SJSA1 (cell line): ENCODE data around the gene PIP4K2C. TPM values are rescaled to one million over a fixed set of nuclear protein-coding genes. Genes with fewer than 3 reads are reported as not detected.
"Not testable (repeated sequence)": the region's sequence is repeated elsewhere in the genome, so short reads cannot be mapped to it uniquely, and the experiment has no call there.

Experiments
- DNase-seq, 2 experiments: peaks; one replicate each; pipeline ENCODE4 v3.0.0-alpha.2; 2015 to 2020; ENCODE audit warnings: low spot score in 2 of 2, low read depth in 1 of 2
- H3K27ac ChIP-seq: fragments of 250-450 bp; sonication (Bioruptor Pico); 2 replicates; pipeline ENCODE4 v1.5.1; 2020; ENCODE audit warnings: mild to moderate bottlenecking, moderate library complexity
- H3K27me3 ChIP-seq: fragments of 250-450 bp; sonication (Bioruptor Pico); replicated peaks from 2 replicates; pipeline ENCODE4 v1.5.1; 2020; ENCODE audit warnings: mild to moderate bottlenecking, moderate library complexity
- H3K36me3 ChIP-seq: fragments of 250-450 bp; sonication (Bioruptor Pico); 2 replicates; pipeline ENCODE4 v1.5.1; 2020; ENCODE audit warnings: mild to moderate bottlenecking
- H3K4me1 ChIP-seq: fragments of 250-450 bp; sonication (Bioruptor Pico); replicated peaks from 2 replicates; pipeline ENCODE4 v1.6.1; 2021; ENCODE audit warnings: mild to moderate bottlenecking
- H3K4me3 ChIP-seq: fragments of 250-450 bp; sonication (Bioruptor Pico); 2 replicates; pipeline ENCODE4 v1.5.1; 2020; ENCODE audit warnings: mild to moderate bottlenecking
- H3K9me3 ChIP-seq: fragments of 250-450 bp; sonication (Bioruptor Pico); replicated peaks from 2 replicates; pipeline ENCODE4 v1.5.1; 2020; ENCODE audit warnings: mild to moderate bottlenecking
- total RNA-seq: library from RNA; depleted of rRNA; stranded (reverse); fragments of >200 nt; shearing (Covaris generic); gene quantifications from 2 replicates; pipeline ENCODE4 v1.2.3, GENCODE V29; 2014

PIP4K2C gene
- total RNA-seq, 1 experiment from 2014 or later: 654 TPM

DNA sequence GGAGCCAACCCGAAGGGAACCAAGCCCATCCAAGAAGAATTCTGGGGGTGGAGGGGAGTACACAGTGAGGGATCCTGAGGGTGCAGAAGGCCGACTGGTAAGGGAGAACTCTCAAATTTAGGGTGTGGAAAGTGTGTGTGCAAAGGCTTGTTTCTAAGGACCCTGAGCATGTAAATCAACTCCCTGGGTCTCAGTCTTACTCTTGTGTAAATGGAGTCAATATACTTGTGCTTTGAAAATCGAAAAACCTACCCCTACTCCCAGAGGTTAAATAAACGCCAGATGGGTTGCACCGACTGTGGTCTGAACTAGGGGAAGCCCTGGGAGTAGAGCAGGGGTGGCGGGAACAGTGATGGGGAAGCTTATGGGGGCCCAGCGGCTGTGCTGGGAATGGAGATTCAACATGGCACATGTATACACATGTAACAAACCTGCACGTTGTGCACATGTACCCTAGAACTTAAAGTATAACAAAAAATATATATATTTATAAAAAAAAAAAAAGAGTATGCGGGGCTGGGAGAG lies 36.0 kb downstream of the PIP4K2C start:
- Histone ChIP-seq H3K9me3 (no peaks in the 10 kb centered on the region), H3K27ac (no peak overlapping the region), H3K27me3 (peaks cover 25% of the 10 kb centered on the region), H3K4me3 (no peak overlapping the region), H3K4me1 (peaks cover 15% of the 10 kb centered on the region), H3K36me3 (peaks cover 63% of the 10 kb centered on the region)
- DNase-seq: peak; percentile 78 to 94

GRCh38 chr12:57627501-57628279 lies 36.7 kb downstream of the PIP4K2C start:
- peak; percentile 73 to 98 for DNase-seq
- Histone ChIP-seq H3K27ac (no peak overlapping the region), H3K4me3 (no peak overlapping the region), H3K9me3 (no peaks in the 10 kb centered on the region), H3K4me1 (peaks cover 16% of the 10 kb centered on the region), H3K36me3 (peaks cover 67% of the 10 kb centered on the region), H3K27me3 (peaks cover 18% of the 10 kb centered on the region)

GRCh38 chr12:57628280-57629191 lies 37.5 kb downstream of the PIP4K2C start:
- no peak overlapping the region for H3K4me3 ChIP-seq
- H3K4me1 ChIP-seq: peaks cover 25% of the 10 kb centered on the region
- H3K9me3 ChIP-seq: no peaks in the 10 kb centered on the region
- H3K27me3 ChIP-seq: peaks cover 9% of the 10 kb centered on the region
- peaks cover 70% of the 10 kb centered on the region for H3K36me3 ChIP-seq
- no peak overlapping the region for H3K27ac ChIP-seq
- peak; percentile 72 to 97 for DNase-seq

DNA sequence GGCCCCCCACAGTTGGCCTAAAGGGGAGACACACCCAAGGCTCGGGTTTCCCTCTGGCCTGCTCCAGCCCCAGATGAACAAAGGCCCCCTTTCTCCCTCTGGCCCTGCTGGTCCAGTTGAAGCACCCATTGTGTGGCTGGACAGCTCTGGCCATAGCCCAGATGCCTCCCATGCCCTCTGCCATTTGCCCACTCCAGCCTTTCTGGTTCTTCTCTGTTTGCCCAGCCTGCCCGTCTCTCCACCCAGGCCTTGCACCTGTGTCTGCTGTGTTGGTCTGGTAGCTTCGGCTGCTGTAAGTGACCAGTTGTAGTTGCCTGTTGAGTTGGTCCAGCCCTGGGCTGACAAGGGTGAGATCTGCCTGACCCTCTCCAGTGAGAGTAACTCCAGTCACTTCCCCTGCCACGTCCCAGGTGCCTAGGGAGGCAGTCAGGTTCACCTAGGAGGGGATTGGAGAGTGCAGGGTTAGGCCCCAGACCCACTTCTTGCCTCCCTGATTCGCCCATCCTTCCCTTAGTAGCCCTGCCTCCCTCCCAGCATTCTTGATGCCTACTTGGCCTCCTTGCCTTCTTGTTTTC lies 39.0 kb downstream of the PIP4K2C start:
- Histone ChIP-seq H3K9me3 (no peaks in the 10 kb centered on the region), H3K4me1 (peaks cover 27% of the 10 kb centered on the region), H3K27me3 (peaks cover 9% of the 10 kb centered on the region)

DNA sequence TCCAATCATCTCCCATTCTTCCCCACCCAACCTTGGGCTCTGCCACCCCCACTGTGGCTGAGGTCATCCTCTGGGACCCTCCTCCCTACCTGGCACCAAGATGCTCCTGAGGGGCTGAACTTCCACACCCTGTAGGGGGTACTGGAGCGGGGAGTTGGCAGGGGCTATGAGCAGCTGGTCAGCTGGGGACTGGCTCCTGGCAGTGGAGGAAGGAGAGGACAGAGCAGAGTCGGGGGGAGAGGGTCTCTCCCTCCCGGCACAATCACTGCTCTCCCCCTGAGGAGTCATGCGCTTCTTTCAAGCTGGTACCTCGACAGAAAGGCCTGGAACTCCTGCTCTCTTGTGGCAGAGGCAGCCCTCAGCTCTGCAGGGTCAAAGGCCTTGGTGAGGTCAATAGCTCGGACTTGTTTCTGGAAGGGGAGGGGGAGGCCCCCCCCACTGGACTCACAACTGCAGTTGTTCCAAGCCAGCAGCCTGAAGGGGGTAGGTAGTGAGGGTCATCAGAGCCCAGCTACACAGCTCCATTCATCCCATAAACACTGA lies 40.0 kb downstream of the PIP4K2C start:
- peak in 1 of 2 experiments; percentile 96 for DNase-seq
- Histone ChIP-seq H3K36me3 (peaks cover 64% of the 10 kb centered on the region), H3K27ac (no peak overlapping the region), H3K4me1 (peaks cover 27% of the 10 kb centered on the region), H3K27me3 (peaks cover 14% of the 10 kb centered on the region), H3K9me3 (no peaks in the 10 kb centered on the region), H3K4me3 (peak overlapping the region; percentile 58)

More for the DNA sequence above, 39.0 kb downstream of the PIP4K2C start:
- peak in 1 of 2 experiments; percentile 96 for DNase-seq
- peaks cover 70% of the 10 kb centered on the region for H3K36me3 ChIP-seq
- H3K27ac ChIP-seq: no peak overlapping the region
- no peak overlapping the region for H3K4me3 ChIP-seq

DNA sequence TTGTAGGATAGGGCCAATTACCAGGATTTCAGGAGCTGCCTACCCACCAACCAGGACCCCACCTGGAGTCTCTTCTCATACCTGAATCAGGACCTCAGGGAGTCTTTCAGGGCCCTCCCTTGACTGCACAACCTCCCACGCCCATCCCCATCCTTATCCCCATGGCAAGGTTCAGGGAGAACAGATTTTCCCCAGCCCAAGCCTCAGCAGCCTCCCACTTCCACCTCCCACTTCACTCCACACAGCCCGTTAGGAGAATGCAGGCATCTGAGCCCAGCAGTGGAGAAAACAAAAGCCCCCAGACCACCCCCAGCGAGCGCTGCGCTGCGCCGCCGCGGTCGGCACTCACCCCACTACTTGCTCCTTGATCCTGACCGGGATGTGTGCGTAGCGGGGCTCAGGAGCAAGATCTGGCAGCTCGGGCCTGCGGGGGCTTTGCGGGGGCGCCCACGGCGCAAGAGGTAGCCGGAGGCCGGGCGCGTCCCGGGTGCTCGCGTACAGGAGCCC lies 40.6 kb downstream of the PIP4K2C start:
- Histone ChIP-seq H3K27ac (peak overlapping the region; percentile 40), H3K27me3 (peaks cover 18% of the 10 kb centered on the region), H3K9me3 (no peaks in the 10 kb centered on the region), H3K4me3 (peak overlapping the region; percentile 58), H3K36me3 (peaks cover 57% of the 10 kb centered on the region), H3K4me1 (peaks cover 27% of the 10 kb centered on the region)
- peak in 1 of 2 experiments; percentile 87 for DNase-seq

GRCh38 chr12:57632073-57632957 lies 41.3 kb downstream of the PIP4K2C start:
- Histone ChIP-seq H3K27me3 (peaks cover 25% of the 10 kb centered on the region), H3K27ac (peak overlapping the region; percentile 40), H3K4me3 (peak overlapping the region; percentile 58), H3K9me3 (no peaks in the 10 kb centered on the region), H3K4me1 (peaks cover 27% of the 10 kb centered on the region), H3K36me3 (peaks cover 53% of the 10 kb centered on the region)
- peak in 1 of 2 experiments; percentile 100 for DNase-seq

DNA sequence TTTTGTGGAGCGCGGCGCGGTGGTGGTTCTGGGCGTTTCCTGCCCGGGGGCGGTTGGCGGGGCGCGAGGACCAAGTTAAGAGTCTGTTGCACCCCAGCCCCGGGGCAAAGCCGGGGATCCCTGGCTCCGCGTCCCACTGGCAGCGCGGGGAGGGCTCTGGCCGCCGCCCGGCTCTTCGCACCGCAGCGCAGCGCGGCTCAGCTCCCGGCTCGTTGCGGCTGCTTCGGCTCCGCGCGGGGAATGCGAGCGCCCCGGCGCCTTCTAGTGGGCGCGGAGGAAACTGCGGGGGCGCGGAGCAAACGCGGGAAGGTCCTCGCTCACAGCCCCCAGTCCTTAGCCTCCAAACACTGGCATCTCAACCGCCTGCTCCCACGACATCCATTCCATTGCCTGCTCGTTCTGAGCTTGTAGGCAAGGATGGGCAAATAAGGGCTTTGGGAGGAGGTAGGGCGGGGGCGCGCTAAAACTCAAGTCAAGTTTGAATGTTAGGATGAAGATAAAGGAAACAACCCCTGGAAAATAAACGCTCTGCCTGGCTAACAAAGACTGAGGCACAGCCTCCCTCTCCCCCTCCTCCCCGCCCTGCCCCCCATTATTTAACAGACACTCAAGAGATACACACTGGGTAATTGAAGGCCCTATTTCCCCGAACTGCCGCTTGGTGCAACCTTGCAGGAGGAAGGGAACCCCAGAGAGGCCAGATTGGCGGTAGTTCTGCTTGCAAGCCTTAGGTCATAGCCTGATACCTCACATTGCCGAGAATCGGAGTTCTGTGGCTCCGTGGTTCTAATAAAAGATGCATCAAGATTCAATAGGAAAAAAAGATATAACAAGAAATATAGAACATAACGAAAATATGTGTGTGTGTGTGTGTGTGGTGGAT lies 42.2 kb downstream of the PIP4K2C start, which contains the start of gene B4GALNT1:
Gene B4GALNT1, minus strand, starts transcription at position 244 of the 883 bp plus-strand sequence. CDS start 1,069 bp downstream, outside the sequence.
- H3K4me1 ChIP-seq: peaks cover 27% of the 10 kb centered on the region
- H3K4me3 ChIP-seq: peak within 1 kb of the TSS; percentile 58
- H3K9me3 ChIP-seq: no peaks in the 10 kb centered on the region
- H3K27ac ChIP-seq: peak within 1 kb of the TSS; percentile 40
- DNase-seq: peak; percentile 100
- H3K36me3 ChIP-seq: peaks cover 44% of the 10 kb centered on the region
- H3K27me3 ChIP-seq: peaks cover 34% of the 10 kb centered on the region

DNA sequence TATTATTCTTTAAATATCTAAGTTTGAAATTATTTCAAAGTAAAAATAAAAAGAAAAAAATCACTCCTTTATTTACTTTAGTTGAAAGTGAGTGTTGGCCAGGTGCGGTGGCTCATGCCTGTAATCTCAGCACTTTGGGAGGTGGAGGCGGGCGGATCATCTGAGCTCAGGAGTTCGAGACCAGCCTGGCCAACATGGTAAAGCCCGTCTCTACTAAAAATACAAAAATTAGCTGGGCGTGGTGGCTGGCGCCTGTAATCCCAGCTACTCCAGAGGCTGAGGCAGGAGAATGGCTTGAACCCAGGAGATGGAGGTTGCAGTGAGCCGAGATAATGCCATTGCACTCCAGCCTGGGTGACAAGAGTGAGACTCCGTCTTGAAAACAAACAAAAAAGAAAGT lies 45.7 kb downstream of the PIP4K2C start:
- H3K27ac ChIP-seq, H3K4me3 ChIP-seq: not testable (repeated sequence)
- peaks cover 69% of the 10 kb centered on the region for H3K27me3 ChIP-seq
- H3K4me1 ChIP-seq: peaks cover 18% of the 10 kb centered on the region
- H3K9me3 ChIP-seq: peaks cover 22% of the 10 kb centered on the region
- peak in 1 of 2 experiments; percentile 90 for DNase-seq
- peaks cover 12% of the 10 kb centered on the region for H3K36me3 ChIP-seq

GRCh38 chr12:57637364-57637763 lies 46.4 kb downstream of the PIP4K2C start:
- H3K4me1 ChIP-seq: peaks cover 12% of the 10 kb centered on the region
- no peak overlapping the region for H3K4me3 ChIP-seq
- H3K9me3 ChIP-seq: peaks cover 29% of the 10 kb centered on the region
- DNase-seq: peak in 1 of 2 experiments; percentile 89
- H3K36me3 ChIP-seq: peaks cover 6% of the 10 kb centered on the region
- H3K27me3 ChIP-seq: peaks cover 76% of the 10 kb centered on the region
- no peak overlapping the region for H3K27ac ChIP-seq

DNA sequence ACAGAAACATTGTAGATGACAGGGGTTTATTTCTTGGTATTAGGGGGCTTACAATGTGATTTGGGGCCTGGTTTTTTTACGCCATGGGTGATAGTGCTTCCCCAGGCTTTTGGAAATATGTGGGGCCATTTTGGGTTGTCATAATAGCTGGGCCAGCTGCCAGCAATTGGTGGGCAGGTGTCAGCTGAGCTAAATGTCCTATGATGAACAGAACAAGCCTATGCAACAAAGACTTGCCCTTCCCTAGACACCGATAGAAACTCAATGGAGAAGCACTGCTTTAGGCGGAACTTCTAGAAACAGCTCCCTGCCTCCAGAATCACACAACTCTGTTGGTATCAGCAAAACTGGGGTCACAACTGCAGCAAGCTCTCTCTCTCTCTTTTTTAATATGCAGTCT lies 47.1 kb downstream of the PIP4K2C start:
- peak in 1 of 2 experiments; percentile 89 for DNase-seq
- peaks cover 81% of the 10 kb centered on the region for H3K27me3 ChIP-seq
- 0 out of 2 replicates have a peak, but pooled peaks cover 3% of the 10 kb centered on the region for H3K36me3 ChIP-seq
- H3K4me1 ChIP-seq: peaks cover 7% of the 10 kb centered on the region
- no peak overlapping the region for H3K27ac ChIP-seq
- no peak overlapping the region for H3K4me3 ChIP-seq
- peaks cover 32% of the 10 kb centered on the region for H3K9me3 ChIP-seq
